ENCODE measurements around the gene ARL5A.
"Not testable (repeated sequence)": the region's sequence is repeated elsewhere in the genome, so short reads cannot be mapped to it uniquely, and the experiment has no call there.

ARL5A gene

GRCh38 chr2:151794422-151794821, 33.8 kb downstream of the ARL5A start:
- DNase-seq = not testable (repeated sequence)

GRCh38 chr2:151793123-151793522, 35.1 kb downstream of the ARL5A start:
- DNase-seq = no peak

GRCh38 chr2:151792589-151792988, 35.6 kb downstream of the ARL5A start:
- DNase-seq = no peak

GRCh38 chr2:151791545-151791944, 36.7 kb downstream of the ARL5A start:
- no peak for DNase-seq

- no peak for DNase-seq
Observed at GRCh38 chr2:151790689-151791088, 37.5 kb downstream of the ARL5A start.

GRCh38 chr2:151789055-151789834, 39.0 kb downstream of the ARL5A start:
- DNase-seq = no peak

GRCh38 chr2:151786483-151786882, 41.7 kb downstream of the ARL5A start:
- no peak for DNase-seq

GRCh38 chr2:151786077-151786476, 42.1 kb downstream of the ARL5A start:
- DNase-seq = no peak

- DNase-seq = no peak
Observed at GRCh38 chr2:151783133-151783520, 45.1 kb downstream of the ARL5A start.

GRCh38 chr2:151782378-151783132, 45.7 kb downstream of the ARL5A start:
- no peak for DNase-seq

GRCh38 chr2:151781642-151782041, 46.6 kb downstream of the ARL5A start:
- DNase-seq = no peak

GRCh38 chr2:151780938-151781337, 47.3 kb downstream of the ARL5A start:
- no peak for DNase-seq

- no peak for DNase-seq
Observed at GRCh38 chr2:151777935-151778334, 50.3 kb downstream of the ARL5A start.

- DNase-seq = no peak
Observed at GRCh38 chr2:151777487-151777886, 50.7 kb downstream of the ARL5A start.

- no peak for DNase-seq
Observed at GRCh38 chr2:151776367-151776766, 51.9 kb downstream of the ARL5A start.

GRCh38 chr2:151775057-151775740, 53.0 kb downstream of the ARL5A start:
- no peak for DNase-seq

- no peak for DNase-seq
Observed at GRCh38 chr2:151774506-151774905, 53.7 kb downstream of the ARL5A start.

- DNase-seq = no peak
Observed at GRCh38 chr2:151771599-151772358, 56.4 kb downstream of the ARL5A start.

GRCh38 chr2:151770995-151771394, 57.2 kb downstream of the ARL5A start:
- no peak for DNase-seq

- DNase-seq = no peak
Observed at GRCh38 chr2:151769606-151770005, 58.6 kb downstream of the ARL5A start.

GRCh38 chr2:151767536-151767935, 60.7 kb downstream of the ARL5A start:
- DNase-seq = no peak

GRCh38 chr2:151766437-151767153, 61.6 kb downstream of the ARL5A start:
- DNase-seq = no peak
